Kidney (tissue), 14 donors: ENCODE results near the gene NEMF. TPM values are rescaled to one million over a fixed set of nuclear protein-coding genes. Genes with fewer than 3 reads are reported as not detected.

ENCODE experiments used
- DNase-seq, 5 donors: peaks; one replicate each; pipeline ENCODE4 v3.0.0-alpha.2; 2013 to 2020
- FAIRE-seq: peaks from 2 replicates; lab custom pipeline; 2012; peaks lifted over from hg19 to GRCh38; lab: Jason Lieb, UNC
- H3K27ac ChIP-seq, 2 donors: one replicate each; pipeline ENCODE4 v1.7.0; 2013; ENCODE audit warnings: low read depth in 2 of 2, low read length in 2 of 2, inconsistent platforms in 1 of 2
- H3K27me3 ChIP-seq: one replicate; pipeline ENCODE4 v1.7.1; 2013; ENCODE audit warnings: low read length, inconsistent platforms; ENCODE audit not compliant: control insufficient read depth, insufficient read depth
- H3K36me3 ChIP-seq, 3 donors: one replicate each; pipeline versions ENCODE4 v1.7.0 to v1.7.1; 2013; ENCODE audit warnings: low read length in 3 of 3, control low read depth in 1 of 3, inconsistent platforms in 1 of 3; ENCODE audit not compliant: insufficient read depth in 3 of 3, control insufficient read depth in 2 of 3
- H3K4me1 ChIP-seq, 3 donors: one replicate each; pipeline versions ENCODE4 v1.7.0 to v1.7.1; 2013; ENCODE audit warnings: low read length in 3 of 3, inconsistent platforms in 1 of 3, low read depth in 1 of 3; ENCODE audit not compliant: control insufficient read depth in 2 of 3, insufficient read depth in 2 of 3
- H3K4me3 ChIP-seq, 3 donors: one replicate each; pipeline versions ENCODE4 v1.7.0 to v1.8.1; 2013; ENCODE audit warnings: low read length in 3 of 3, control low read depth in 1 of 3, inconsistent platforms in 1 of 3
- H3K9ac ChIP-seq, 3 donors: one replicate each; pipeline versions ENCODE4 v1.7.0 to v1.7.1; 2013; ENCODE audit warnings: low read length in 3 of 3, control low read depth in 1 of 3, inconsistent platforms in 1 of 3
- H3K9me3 ChIP-seq, 3 donors: one replicate each; pipeline versions ENCODE4 v1.7.0 to v1.7.1; 2013; ENCODE audit warnings: low read length in 3 of 3, control low read depth in 1 of 3, inconsistent platforms in 1 of 3; ENCODE audit not compliant: control insufficient read depth in 2 of 3, insufficient read depth in 1 of 3
- CTCF ChIP-seq: IDR thresholded peaks from 3 replicates; pipeline ENCODE4 v1.5.1; 2012; ENCODE audit warnings: mild to moderate bottlenecking, moderate library complexity, borderline replicate concordance; ENCODE audit not compliant: insufficient read depth; ENCODE audit errors: extremely low read depth
- intact Hi-C: fragments of 100-400 bp; cut with DNase I; formaldehyde crosslinking; loops from one replicate; pipeline ENCODE4 v1.11.1; 2022
- polyA plus RNA-seq: library from polyadenylated mRNA; stranded (reverse); fragments of 350-450 nt; fragmentation: Illumina TruSeq; extraction: RNeasy Lipid Tissue Mini Kit (QIAGEN cat#74804); gene quantifications from one replicate; pipeline ENCODE4 v1.2.3, GENCODE V29; 2014; ENCODE audit warnings: low read depth, low replicate concordance; ENCODE audit not compliant: insufficient read depth
- total RNA-seq: library from RNA; stranded (reverse); fragmentation: NEBNext Ultra II Directional; extraction: Animal tissue kit (Norgen Biotek cat#: 25700); gene quantifications from one replicate; pipeline ENCODE4 v1.2.1, GENCODE V29; 2021
- donor health status: control.
- donor health status: control.
- donor health status: control.
- donor health status: control.
- donor health status: control.
- donor health status: DM: yes; HTN: yes; CAD: no.
- donor health status: Normal renal cell carcinoma (clear cell type).

The NEMF gene
- total and polyA plus RNA-seq, 2 donors from 2014 or later = 26.1 to 79.9 TPM

- FAIRE-seq = no peak
- intact Hi-C loops = no loop called here
- Histone ChIP-seq H3K4me3 (no peak overlapping the region), H3K9me3 (no peaks in the 10 kb centered on the region), H3K9ac (no peak overlapping the region), H3K4me1 (no peaks in the 10 kb centered on the region), H3K36me3 (peaks cover 0 to 10% (median 4%) of the 10 kb centered on the region in 3 donors), H3K27me3 (no peaks in the 10 kb centered on the region), H3K27ac (no peak overlapping the region)
- TF ChIP-seq CTCF = no peak
- DNase-seq = no peak
Measured at GRCh38 chr14:49733836-49734235, 118.8 kb downstream of the NEMF start.

DNA sequence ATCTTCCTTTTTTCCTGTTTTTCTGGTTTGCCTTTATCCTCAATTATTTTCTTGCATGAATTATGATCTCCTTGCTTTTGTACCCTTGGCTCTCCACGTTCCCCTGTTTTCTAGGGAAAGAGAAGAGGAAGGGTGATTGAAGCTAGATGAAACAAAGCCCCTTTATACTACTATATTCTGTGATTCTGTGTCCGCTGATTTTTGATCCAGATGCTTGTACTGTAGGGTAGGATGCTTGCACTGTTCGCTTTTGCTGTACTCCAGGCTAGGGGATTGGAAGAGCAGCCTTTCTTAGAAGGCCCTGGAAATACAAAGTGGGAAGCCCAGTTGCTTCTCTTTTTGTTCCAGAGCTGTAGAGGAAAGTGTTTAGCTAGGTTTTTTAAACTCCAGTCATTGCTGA, 119.7 kb downstream of the NEMF start:
- no peak for TF ChIP-seq CTCF
- intact Hi-C loops = no loop called here
- no peak for FAIRE-seq

More for the DNA sequence above, 119.7 kb downstream of the NEMF start:
- no peak overlapping the region for H3K9ac ChIP-seq
- peaks cover 0 to 10% (median 2%) of the 10 kb centered on the region in 3 donors for H3K36me3 ChIP-seq
- H3K27me3 ChIP-seq = no peaks in the 10 kb centered on the region
- H3K27ac ChIP-seq = no peak overlapping the region
- H3K9me3 ChIP-seq = no peaks in the 10 kb centered on the region
- no peak overlapping the region for H3K4me3 ChIP-seq
- no peak for DNase-seq
- H3K4me1 ChIP-seq = no peaks in the 10 kb centered on the region

Other genes starting within 250 kb of the NEMF start
- gene RPL36AL, start 232.2 kb downstream of the NEMF start, total RNA-seq = 157 TPM
- 455 TPM for gene RPL36AL, start 232.2 kb downstream of the NEMF start, polyA plus RNA-seq
- gene MGAT2, start 232.0 kb downstream of the NEMF start, total RNA-seq = 31.8 TPM
- gene MGAT2, start 232.0 kb downstream of the NEMF start, polyA plus RNA-seq = 11.9 TPM
- 7.7 TPM for gene DNAAF2, start 217.5 kb downstream of the NEMF start, total RNA-seq
- 6.9 TPM for gene DNAAF2, start 217.5 kb downstream of the NEMF start, polyA plus RNA-seq
- 2.6 TPM for gene POLE2, start 164.6 kb downstream of the NEMF start, total RNA-seq
- gene POLE2, start 164.6 kb downstream of the NEMF start, polyA plus RNA-seq = 0.58 TPM
- gene KLHDC1, start 159.7 kb downstream of the NEMF start, total RNA-seq = 8.4 TPM
- gene KLHDC1, start 159.7 kb downstream of the NEMF start, polyA plus RNA-seq = 2.3 TPM
- gene KLHDC2, start 84.6 kb downstream of the NEMF start, total RNA-seq = 58.7 TPM
- gene KLHDC2, start 84.6 kb downstream of the NEMF start, polyA plus RNA-seq = 83.4 TPM
- gene ARF6, start 40.3 kb upstream of the NEMF start, total RNA-seq = 87.1 TPM
- 38.9 TPM for gene ARF6, start 40.3 kb upstream of the NEMF start, polyA plus RNA-seq